ENCODE results near the gene TACC2.
"Not testable (repeated sequence)": the region's sequence is repeated elsewhere in the genome, so short reads cannot be mapped to it uniquely, and the experiment has no call there.

TACC2 gene

GRCh38 chr10:122093076-122093475 lies 104.1 kb downstream of the TACC2 start:
- no peak for DNase-seq (ENCODE audit: low spot score)

DNA sequence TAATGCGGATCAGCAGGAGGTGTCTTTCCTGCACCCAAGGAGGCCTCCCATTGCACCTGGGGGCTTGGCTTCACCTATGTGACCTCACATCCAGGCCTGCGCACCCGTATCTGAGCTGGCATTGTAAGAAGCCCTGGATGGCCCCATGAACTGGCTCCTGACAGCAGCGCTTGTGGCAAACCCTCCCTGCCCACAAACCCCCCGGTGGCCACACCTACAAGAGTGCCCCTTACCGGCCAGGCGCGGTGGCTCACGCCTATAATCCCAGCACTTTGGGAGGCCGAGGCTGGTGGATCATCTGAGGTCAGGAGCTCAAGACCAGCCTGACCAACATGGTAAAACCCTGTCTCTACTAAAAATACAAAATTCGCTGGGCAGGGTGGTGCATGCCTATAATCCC lies 107.2 kb downstream of the TACC2 start:
- not testable (repeated sequence) for DNase-seq (ENCODE audit: low spot score)

DNA sequence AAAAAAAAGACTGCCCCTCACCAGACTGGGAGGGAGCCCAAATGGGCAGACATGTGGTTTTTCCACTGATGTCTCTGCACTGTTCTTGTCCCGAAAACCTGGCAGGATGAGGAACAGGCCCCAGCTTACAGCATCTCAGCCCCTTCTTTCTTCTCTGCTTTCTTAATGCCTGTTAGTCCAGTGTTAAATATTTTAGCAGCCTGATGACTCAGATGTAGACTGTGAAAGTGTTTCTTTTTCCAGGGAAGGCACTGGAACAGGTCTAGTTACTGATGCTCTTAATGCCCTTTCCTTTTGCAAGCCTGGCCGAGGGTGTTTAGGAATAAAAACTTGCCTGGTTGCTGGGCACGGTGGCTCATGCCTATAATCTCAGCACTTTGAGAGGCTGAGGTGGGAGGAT lies 107.7 kb downstream of the TACC2 start:
- DNase-seq (ENCODE audit: low spot score): no peak

DNA sequence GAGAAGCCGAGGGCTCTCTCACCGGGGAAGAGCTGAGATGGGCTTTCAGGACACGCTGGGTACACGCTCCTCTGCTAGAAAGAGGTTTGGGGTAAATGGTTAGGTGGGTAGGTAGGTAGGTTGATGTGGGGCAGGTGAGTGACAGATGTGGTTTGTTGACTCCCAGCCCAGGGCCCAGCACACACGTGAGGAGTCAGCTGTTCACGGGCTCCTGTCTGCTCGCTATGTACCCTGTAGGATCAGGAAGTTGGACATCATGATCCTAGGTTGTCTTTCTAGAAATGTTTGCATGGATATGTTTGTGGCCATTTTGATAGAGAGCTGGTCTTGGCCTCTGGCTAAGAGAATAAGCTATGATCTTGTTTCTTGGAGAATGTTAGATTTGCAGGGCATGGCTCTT lies 109.0 kb downstream of the TACC2 start:
- no peak for DNase-seq (ENCODE audit: low spot score)

DNA sequence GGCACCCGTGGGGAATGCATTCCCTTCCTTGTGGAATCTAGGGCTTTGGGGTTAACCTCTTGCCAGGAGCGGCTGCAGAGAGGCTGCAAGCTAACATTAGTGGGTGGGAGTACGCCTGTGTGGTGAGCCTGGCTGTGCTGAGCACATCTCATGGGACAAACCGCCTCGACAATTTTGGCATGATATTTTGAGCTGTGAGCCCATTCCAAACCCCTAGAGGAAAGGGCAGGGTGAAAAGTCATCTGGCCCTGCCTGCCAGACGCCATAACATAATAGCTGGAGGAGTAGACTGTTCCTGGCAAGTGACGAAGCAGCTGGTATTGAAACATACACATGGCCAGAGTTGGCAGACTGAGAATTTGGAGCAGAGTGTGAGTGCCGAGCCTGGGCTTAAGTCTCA lies 110.0 kb downstream of the TACC2 start:
- peak; percentile 13 for DNase-seq (ENCODE audit: low spot score)

- DNase-seq (ENCODE audit: low spot score): no peak
Measured at GRCh38 chr10:122099562-122099961, 110.6 kb downstream of the TACC2 start.

DNA sequence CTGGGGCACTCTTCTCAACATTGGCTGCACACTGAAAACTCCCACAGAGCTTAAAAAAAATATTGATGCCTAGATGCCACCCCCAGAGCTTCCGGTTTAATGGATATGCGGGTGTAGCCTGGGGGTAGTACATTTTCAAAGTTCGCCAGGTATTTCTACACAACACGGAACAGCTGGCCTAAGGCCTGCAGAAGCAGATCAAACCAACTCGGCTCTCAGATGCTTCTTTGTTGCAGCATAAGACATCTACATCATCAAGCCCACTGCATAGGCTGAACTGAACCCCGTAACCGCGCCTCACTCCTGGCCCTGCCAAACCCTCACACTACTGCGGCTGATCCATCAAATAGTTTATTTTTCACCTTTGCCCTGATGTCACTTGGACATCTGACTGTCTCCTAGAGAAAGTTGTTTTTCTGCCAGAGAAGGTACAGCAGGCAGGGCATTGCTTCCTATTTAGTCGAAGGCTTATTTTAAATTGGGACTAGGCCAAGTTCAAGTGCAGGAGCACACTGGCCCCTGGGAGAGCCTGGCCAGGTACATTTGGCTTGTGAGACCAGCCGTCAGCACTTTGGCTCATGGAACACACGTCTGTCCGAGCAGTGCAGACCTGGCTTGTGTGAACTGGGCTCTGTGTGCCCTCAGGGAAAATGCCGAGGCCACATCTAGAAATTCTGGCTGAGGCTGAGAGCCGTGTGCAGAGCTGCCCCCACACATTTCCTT lies 113.3 kb downstream of the TACC2 start:
- DNase-seq (ENCODE audit: low spot score): no peak

DNA sequence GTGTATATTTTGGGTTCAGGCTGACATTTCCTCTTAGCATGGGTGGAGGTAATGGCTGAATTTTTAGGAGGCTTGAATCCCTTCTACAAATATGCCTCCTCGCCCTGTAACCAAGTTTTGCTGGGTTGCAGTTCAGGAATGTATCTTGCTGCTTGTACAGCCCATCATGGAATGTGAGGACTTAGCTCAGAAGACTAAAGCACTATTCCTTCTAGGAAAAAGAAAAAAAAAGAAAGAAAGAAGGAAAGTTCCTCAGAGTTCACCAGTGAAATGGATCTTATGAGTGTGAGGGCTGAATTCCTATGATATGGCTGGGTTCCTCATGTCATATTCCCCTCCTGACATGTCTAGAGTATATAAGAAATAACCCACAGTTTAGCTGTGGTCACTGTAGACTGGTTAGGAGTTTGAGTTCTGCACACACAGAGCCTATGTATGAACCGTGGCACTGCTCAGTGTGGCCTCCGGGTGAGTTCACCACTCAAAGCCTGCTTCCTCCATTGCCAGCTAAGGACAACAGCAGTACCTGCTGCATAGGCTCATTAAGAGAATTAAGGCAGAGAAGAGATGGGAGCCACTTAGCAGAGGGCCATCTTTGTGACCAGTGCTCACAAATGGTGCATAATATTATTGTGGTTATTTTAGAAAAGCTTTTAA lies 114.0 kb downstream of the TACC2 start:
- no peak for DNase-seq (ENCODE audit: low spot score)

GRCh38 chr10:122103592-122103991 lies 114.6 kb downstream of the TACC2 start:
- no peak for DNase-seq (ENCODE audit: low spot score)

DNA sequence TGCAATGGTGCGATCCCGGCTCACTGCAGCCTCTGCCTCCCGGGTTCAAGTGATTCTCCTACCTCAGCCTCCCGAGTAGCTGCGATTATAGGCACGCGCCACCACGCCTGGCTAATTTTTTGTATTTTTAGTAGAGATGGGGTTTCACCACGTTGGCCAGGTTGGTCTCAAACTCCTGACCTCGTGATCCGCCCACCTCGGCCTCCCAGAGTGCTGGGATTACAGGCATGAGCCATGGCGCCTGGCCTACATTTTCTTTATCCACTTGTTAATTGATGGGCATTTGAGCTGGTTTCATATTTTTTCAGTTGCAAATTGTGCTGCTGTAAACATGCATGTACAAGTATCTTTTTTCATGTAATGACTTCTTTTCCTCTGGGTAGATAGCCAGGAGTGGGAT lies 119.8 kb downstream of the TACC2 start:
- DNase-seq (ENCODE audit: low spot score): not testable (repeated sequence)

DNA sequence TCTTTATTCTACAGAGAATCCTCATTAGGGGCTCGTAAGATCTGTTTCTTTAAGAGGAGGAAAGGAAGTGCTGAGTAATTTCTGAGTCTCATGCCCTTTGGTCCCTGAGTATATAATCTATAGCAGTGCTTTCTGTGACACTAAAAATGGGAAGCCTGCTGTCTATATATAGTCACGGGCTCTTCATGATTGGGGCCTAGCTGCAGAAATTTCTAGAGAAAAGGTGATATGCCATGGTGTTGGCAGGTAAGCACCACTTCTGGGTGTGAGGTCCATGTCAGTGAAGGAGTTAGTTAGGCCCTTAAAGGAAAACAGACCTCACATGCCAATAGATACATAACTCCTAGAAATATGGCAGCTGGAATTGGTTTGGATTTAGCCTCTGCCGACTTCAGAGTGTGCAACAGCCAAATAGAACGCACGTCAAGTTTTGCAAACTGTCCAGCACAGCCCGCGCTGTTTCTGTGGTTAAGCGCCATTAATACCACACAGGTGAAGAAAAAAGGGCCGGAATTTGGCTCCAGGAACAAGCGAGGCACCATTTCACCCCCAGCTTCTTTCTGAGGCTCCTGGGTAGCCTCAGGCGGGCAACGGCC lies 123.2 kb downstream of the TACC2 start:
- no peak for DNase-seq (ENCODE audit: low spot score)

DNA sequence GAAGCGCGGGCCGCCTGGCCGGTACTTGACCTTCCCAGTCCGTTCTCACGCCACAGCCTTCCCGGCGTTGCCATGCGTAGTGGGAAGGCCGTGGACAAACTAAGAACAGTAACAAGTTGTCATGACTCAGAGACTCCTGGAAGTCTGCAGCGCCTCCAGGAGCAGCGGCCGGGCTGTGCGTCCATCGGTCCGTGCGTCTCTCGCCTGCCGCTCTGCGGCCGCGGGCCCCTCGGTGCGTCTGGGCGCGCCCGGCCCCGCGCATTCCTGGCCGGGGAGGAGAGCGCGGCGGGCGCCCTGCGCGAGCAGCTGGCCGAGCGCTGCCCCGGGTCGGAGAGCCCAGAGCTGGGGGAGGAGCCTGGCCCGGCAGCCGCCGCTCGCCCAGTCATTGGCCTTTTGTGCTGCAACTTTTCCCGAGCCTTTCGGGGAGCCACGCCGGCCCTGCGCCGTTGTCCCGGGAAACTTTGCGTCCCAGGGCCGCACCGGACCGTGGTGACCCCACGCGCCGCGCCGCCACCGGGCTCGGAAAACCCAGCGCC lies 123.7 kb downstream of the TACC2 start:
- DNase-seq (ENCODE audit: low spot score): peak; percentile 54

GRCh38 chr10:122113161-122113944 lies 124.4 kb downstream of the TACC2 start:
- peak; percentile 36 for DNase-seq (ENCODE audit: low spot score)

- peak; percentile 17 for DNase-seq (ENCODE audit: low spot score)
Measured at GRCh38 chr10:122113945-122114747, 125.2 kb downstream of the TACC2 start.

DNA sequence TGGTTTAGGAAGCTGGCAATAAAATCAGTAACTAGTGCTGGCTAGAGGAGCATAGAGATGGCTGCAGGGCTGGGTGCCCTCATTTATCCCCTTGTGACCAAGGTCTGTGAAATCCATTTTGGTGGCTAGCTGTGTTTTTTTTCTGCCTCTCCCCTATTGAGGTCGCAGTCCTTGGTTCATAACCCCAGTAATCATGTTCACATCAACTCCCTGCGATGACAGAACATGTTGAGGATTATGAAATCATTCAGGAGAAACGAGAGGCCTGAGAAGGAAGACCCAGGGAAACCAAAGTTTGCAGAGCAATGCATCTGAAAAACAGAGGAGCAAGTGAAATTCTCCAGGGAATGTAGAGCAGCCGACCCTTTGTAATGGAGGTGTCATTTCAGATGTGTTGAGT lies 126.9 kb downstream of the TACC2 start:
- no peak for DNase-seq (ENCODE audit: low spot score)

DNA sequence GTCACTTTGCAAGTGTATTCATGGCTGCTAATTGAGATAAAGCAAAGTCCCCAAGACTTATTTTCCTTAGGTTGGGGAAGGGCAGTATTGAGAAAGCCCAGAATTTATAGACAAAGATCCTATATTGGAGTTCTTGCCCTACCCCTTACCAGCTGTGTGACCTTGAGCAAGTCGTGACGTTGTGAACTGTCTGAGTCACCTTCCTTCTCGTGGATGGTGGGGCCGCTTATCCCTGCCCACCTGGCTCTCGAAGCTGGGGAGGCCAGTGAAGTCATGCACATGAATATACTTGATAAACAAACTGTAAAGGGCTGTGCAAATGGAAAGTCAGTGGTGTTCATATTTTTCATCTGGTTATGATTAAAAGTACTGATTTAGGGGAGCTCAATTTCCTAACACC lies 127.4 kb downstream of the TACC2 start:
- no peak for DNase-seq (ENCODE audit: low spot score)

DNA sequence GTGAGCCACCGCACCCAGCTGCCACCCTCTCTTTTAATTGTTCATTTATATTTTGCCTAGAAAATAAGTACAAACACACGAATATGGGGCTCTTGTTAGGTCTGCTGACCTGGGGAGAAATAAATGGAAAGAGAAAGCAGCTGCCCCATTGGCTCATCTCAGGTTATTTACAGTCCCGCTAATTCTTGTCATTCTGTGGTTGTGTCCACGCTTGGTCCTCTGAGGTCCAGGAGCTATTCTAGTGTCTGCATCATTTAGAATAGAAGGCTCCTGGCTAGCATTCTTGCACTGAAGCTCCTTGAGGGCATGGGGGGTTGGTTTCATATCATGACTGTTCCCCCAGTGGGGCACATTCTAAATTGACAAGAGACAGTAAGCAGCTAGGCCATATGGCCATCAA lies 128.5 kb downstream of the TACC2 start:
- DNase-seq (ENCODE audit: low spot score): no peak

DNA sequence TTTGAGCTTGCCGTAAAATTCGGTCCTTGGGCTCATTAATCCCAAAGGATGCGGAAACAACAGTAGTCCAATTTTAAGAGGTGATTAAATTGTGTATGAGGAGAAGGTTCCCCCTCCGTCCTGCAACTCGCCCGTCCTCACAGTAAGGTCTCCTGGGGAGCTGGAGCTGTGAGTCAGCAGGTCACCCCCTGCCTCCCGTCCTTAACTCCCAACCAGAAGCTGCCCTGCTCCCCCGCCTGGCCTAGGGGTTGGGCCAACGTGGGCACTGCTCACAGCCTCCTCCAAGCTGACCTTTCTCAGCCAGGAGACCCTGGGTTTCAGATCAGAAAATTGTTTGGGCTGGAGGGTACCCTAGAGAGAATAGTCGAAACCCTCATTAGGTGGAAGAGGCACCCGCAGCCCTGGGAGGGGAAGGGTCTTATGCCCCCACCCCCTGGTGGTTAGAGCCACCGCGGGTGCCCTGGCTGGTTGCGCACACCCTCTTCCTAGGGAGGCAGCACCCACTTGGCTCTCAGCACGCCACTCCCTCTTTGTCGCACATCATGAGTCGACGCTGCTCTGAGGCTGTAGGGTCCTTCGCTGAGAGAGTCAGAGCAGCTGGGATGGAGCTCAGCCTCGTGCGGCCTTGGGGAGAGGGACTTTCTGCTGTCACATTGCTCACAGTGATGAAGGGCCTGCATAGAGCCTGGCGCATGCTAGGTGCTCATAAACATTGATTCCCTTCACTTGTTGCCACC lies 131.2 kb downstream of the TACC2 start:
- DNase-seq (ENCODE audit: low spot score): no peak

GRCh38 chr10:122121059-122121458 lies 132.1 kb downstream of the TACC2 start:
- no peak for DNase-seq (ENCODE audit: low spot score)

DNA sequence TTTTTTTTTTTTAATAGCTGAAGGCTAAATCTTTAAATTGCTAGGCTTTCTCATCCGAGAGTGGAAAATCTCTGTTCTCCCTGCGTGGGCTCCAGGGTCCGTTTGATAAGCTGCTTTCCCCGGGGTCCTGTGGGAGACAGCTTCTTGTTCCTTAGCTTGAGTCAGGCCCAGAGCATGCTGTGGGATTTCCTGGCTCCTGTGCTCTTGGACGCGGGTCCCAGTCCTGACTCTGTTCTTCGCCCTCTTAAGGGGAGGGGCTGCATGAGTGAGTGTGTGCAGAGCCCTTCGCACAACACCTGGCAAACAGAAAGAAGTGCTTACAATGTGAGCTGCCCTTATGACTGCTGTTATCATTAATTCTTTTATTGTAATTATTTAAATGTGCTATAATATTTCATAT lies 133.5 kb downstream of the TACC2 start:
- DNase-seq (ENCODE audit: low spot score): no peak

GRCh38 chr10:122123186-122123585 lies 134.2 kb downstream of the TACC2 start:
- no peak for DNase-seq (ENCODE audit: low spot score)

Measured in cerebellar cortex (tissue), 1 donor.